SU-DHL-6 (cell line): ENCODE results near the gene MLN.

Experiments used
- EZH2phosphoT487 ChIP-seq: fragments of 200-600 bp; sonication (generic), shearing (Covaris generic); conservative IDR thresholded peaks from 2 replicates; pipeline ENCODE4 v1.6.1; 2018; ENCODE audit warnings: mild to moderate bottlenecking, antibody characterized with exemption, low read length, moderate library complexity, mixed read lengths
- TF ChIP-seq, protein P1 (sequence below): fragments of 200-600 bp; sonication (generic); IDR thresholded peaks from one replicate; pipeline ENCODE4 v1.5.1; 2017; ENCODE audit warnings: antibody characterized with exemption, mild to moderate bottlenecking, low read length, moderate library complexity; ENCODE audit not compliant: insufficient read depth, poor library complexity, severe bottlenecking

GRCh38 chr6:33824461-33825154, 20.8 kb upstream of the MLN start:
- TF ChIP-seq, protein P1, sequence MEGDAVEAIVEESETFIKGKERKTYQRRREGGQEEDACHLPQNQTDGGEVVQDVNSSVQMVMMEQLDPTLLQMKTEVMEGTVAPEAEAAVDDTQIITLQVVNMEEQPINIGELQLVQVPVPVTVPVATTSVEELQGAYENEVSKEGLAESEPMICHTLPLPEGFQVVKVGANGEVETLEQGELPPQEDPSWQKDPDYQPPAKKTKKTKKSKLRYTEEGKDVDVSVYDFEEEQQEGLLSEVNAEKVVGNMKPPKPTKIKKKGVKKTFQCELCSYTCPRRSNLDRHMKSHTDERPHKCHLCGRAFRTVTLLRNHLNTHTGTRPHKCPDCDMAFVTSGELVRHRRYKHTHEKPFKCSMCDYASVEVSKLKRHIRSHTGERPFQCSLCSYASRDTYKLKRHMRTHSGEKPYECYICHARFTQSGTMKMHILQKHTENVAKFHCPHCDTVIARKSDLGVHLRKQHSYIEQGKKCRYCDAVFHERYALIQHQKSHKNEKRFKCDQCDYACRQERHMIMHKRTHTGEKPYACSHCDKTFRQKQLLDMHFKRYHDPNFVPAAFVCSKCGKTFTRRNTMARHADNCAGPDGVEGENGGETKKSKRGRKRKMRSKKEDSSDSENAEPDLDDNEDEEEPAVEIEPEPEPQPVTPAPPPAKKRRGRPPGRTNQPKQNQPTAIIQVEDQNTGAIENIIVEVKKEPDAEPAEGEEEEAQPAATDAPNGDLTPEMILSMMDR: no peak
- no peak for TF ChIP-seq EZH2phosphoT487
